ENCODE data around the gene SIPA1L2.
"Not testable (repeated sequence)": the region's sequence is repeated elsewhere in the genome, so short reads cannot be mapped to it uniquely, and the experiment has no call there.

Gene SIPA1L2

GRCh38 chr1:232612836-232613235 is 17.1 kb downstream of the SIPA1L2 start:
- DNase-seq = not testable (repeated sequence)

- DNase-seq = no peak
Measured at GRCh38 chr1:232611834-232612233, 18.1 kb downstream of the SIPA1L2 start.

DNA sequence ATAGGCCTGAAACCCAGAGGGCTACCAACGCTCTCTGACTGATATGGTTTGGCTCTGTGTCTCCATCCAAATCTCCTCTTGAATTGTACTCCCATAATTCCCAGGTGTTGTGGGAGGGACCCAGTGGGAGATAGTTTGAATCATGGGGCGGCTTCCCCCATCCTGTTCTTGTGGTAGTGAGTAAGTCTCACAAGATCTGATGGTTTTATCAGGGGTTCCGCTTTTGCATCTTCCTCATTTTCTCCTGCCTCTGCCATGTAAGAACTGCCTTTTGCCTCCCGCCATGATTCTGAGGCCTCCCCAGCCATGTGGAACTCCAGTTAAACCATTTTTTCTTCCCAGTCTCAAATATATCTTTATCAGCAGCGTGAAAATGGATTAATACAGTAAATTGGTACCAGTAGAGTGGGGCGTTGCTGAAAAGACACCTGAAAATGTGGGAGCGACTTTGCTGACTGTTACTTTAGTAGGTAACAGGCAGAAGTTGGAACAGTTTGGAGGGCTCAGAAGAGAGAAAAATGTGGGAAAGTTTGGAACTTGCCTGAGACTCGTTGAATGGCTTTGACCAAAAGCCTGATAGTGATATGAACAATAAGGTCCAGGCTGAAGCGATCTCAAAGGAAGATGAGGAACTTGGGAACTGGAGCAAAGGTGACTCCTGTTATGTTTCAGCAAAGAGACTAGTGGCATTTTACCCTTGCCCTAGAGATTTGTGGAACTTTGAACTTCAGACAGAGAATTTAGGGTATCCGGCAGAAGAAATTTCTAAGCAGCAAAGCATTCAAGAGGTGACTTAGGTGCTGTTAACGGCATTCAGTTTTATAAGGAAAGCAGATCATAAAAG is 18.8 kb downstream of the SIPA1L2 start:
- not testable (repeated sequence) for DNase-seq

DNA sequence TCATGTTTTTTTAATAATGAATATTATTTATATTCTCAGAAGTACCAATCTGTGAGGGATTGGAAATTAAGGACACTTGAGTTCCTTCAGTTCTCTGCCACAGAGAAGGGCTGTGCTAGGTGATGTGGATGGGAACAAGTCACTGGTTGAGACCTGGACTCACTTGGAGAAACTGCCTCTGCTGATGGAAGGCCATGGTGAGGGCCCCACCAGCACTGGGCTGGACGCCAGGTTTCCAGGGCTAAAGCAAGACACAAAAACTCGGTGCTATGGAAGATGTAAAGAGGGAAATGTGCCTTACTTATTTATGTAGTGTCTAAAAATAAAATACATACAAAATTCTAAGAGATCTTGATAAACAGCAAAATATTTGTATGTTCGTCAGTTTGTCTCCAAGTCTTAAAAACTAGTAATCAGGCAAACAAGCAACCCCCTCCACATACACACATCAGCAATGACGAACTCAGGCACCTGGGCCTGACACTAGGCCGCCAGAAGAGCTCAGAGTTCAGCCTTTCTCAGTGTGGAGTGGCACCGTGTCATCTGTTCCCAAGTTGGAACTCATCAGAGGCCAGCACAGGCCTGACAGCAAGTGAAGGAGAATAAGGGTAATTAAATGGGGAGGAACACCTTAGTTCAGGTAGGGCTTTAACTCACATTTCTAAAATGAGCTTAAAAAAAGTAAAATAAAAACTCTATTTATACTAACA is 19.6 kb downstream of the SIPA1L2 start:
- no peak for DNase-seq

GRCh38 chr1:232608427-232608826 is 21.5 kb downstream of the SIPA1L2 start:
- DNase-seq = no peak

DNA sequence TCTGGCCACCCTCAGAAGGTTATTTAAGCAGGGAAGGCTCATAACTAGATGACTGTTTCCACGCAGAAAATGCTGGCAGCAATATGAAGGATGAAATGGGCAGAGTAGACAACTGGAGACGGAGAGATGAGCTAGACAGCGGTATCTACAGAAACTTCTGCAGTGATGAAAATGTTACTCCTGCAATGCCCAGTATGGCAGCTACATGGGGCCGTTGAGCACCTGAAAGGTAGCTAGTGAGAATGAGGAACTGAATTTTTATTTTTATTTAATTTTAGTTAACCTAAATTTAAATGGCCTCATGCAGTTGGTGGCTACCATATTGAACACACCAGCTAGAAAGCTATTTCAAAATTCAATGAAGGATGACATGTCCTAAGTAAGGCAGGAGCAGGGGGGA is 27.3 kb downstream of the SIPA1L2 start:
- no peak for DNase-seq

DNA sequence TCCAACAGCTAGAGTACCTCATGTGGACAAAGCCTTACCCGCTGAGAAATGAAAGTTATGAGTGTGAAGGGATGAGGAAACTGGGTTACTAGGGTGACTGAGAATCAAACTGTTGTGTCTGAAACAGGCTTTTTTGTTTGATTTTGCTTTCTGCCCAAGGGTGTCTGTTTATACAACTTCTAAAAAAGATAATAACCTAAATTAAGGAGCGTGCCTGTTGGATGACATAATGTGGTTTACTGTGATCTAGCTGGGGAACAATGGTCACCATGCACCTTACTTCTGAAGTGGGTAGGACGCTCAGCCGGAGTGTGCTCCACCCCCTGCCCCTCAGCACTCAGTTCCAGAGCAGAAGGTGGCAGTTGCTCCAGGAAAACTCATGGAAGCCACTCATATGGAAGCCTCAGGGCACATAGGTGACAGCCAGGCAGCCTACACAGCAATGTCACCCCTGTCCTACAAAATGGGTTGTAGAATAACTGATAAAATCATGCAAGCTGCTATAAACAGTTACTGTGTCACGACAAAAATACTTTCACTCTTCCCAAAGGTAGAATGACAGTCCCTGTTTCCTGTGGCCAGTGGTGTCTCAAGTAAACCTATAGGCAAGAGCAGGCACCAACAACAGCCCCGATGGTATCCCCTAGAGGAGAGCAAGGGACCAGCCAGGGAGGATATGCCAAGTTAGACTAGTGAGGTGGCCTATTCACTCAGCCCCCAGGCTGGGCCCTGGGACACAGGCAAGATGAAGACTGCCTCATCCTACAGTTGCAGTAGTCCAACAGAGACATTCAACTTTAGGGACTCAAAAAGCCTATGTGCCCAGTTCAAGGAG is 29.3 kb downstream of the SIPA1L2 start:
- DNase-seq = no peak

DNA sequence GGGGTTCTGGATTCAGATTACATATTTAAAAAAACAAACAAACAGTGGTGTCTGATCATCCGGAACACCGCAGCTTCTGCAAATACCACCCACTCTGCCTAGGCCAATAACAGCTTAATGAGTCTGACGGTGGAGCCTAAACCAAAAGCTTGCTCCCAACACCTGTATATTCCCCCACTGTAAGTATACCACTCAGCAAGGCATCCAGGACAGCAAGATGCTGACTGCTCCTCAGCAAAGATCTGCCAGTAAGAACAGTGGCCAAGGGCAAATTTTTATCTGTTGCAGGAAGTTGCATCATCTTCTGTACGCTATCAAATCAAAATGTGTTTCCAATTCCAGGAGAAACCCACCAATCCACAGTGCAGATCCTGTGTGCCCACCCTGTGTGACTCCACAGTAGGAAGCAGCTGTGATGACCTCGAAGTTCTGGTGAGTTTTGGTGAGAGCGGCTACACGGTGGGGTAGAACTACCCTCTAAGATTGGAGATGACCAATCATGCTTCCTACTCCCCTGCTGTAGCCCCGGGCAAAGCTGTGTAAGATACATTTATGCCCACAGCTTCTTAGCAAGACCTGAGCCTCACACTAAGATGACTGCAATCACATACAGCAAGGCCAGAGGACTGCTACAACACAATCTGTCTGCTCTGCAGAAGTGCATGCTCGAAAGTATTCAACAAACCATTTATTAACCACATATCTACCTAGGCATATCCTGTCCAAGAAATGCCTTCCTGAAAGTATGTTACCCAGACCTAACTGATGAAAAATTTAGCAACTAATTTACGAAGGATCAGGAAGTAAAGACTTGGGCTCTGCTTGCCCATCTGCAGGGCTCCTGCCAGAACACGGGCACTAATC is 30.5 kb downstream of the SIPA1L2 start:
- DNase-seq = no peak

DNA sequence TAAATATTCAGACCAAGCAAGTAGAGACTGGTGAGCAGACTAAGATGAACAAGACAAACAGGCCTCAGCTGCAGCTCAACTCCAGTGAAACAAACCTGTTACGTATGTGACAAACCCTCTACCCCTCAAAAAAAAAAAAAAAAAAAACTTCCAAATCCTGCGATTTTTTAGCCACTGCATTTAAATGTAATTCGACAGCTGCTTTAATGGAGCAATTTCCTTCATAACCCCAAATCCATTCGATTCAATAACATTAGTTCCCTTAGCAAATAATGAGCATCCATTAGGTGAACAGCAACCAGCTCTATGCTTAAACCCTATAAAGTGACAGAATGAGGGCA is 31.1 kb downstream of the SIPA1L2 start:
- DNase-seq = no peak

GRCh38 chr1:232598133-232598532 is 31.8 kb downstream of the SIPA1L2 start:
- DNase-seq = no peak

- no peak for DNase-seq
Measured at GRCh38 chr1:232597721-232598120, 32.2 kb downstream of the SIPA1L2 start.

GRCh38 chr1:232596666-232597303 is 33.1 kb downstream of the SIPA1L2 start:
- no peak for DNase-seq

- no peak for DNase-seq
Measured at GRCh38 chr1:232594768-232595698, 34.9 kb downstream of the SIPA1L2 start.

- DNase-seq = no peak
Measured at GRCh38 chr1:232593717-232594502, 36.0 kb downstream of the SIPA1L2 start.

DNA sequence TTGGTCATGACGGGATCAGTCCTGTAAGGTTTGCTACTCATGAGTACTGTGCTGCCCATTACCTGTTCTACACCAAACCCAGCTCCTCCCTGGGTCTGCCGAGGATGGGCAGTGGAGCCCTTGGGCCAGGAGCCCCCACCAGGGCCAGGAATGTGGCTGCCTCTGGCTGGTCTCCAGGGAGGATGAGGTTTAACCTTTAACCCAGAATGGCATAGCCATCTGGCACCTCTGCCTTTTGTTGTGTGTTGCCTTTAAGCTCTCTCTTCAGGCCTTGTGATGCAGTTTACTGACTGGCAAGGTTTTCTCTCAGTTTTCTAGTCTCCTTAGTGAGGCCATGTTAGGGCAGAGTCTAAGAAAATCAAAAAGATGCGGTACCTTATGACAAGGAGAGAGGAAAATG is 38.6 kb downstream of the SIPA1L2 start:
- DNase-seq = no peak

DNA sequence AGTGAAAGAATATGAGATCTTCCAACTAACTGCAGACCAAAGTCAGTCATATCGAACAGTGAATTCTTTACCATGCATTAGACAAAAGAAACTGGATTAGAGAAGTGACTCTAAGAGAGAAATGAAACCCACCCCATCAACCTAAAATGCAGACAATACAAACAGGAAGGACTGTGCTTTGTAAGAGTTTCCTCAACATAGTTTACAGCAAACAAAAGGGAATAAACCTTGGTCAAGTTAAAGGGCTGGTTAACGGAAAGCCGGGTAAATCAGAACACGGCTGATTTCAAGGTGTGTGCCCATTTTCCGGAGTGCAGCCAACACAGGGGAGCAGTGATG is 39.2 kb downstream of the SIPA1L2 start:
- DNase-seq = no peak

DNA sequence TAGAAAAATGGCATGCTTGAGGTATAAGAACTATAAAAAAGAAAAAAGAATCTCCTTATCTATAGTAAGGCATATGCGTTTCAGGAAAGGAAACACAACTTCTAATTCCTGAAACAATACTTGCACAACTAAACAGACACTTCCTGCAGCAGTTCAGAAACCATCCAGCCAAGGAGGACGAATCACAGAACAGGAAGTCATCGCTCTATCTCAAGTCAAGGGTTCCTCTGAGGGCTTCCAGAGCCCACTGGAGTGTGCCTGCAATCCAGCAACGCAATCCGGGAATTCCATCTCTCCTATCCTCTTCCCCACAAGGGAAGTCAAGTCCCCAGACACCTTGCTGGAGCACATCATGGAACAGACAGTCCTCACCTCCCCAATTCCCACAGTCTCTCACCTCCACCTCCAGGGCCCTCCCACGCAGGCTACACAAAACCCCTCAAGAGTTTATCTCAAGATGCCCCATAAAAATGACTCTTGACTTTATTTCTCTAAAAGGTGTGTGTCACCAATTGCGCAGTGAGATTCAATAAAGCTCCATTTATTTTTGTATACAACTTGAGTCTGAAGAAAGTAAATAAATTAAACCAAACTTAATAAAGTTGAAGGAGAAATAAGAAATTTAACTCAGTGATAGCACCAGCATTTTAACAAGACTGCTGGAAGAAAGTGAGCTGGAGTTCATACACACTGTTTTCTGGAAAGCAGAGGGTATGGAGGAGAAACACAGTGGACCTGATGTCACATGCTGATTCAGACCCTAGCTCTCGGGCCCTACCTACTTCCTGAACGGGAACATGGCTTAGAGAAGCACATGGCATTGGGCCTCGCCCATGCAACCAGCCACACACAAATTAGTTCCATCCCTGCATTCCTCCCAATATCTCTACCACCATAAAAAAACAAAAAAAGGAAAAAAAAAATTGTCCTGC is 39.9 kb downstream of the SIPA1L2 start:
- no peak for DNase-seq

DNA sequence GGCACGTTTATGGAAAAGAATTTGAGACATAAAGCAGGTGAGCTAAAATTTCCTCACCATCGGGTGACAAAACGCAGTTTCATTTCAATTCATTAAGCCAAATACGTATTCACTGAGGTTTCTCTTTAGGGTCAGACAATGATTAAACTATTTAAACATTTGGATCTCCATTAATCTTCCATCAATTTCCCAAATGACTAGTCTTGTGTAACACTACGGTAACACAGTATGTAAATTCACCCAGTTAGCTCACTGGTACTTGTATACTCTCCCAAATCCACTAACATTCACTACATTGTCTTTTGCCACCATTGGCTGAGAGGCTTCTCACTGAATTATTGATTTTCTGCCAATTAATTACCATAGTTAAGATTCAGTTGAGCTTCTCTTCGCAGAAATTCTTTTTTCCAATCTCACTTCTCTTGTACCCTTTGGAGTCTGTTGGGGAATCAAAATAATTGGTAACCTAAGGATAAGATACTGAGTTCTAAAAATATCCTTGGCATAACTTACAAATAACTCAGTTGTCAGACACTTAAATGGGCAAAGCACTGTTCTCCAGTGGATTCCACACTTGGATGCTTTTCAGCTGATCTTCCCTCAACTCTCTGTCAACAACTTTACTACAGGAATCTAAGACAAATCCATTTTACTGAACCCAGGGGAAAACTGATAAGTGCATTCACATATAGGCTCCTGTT is 40.7 kb downstream of the SIPA1L2 start:
- DNase-seq = no peak

Measured in activated T-cell treated with anti-CD3 and anti-CD28 coated beads for 4 hours (primary cell).